SH-SY5Y (cell line): ENCODE measurements around the gene UNC45A.

Experiments
- GATA2 ChIP-seq: IDR thresholded peaks from 2 replicates; pipeline ENCODE4 v1.6.1; 2011; ENCODE audit warnings: mild to moderate bottlenecking, low read depth, low read length
- GATA3 ChIP-seq: IDR thresholded peaks from 2 replicates; pipeline ENCODE4 v1.6.1; 2011; ENCODE audit warnings: low read depth, mild to moderate bottlenecking, low read length, moderate library complexity

Gene UNC45A

GRCh38 chr15:90911302-90911623, 23.8 kb upstream of the UNC45A start:
- TF ChIP-seq GATA3: no peak
- TF ChIP-seq GATA2: no peak

- no peak for TF ChIP-seq GATA3
- TF ChIP-seq GATA2: no peak
Observed at GRCh38 chr15:90911906-90912769, 22.9 kb upstream of the UNC45A start.

GRCh38 chr15:90912770-90913075, 22.4 kb upstream of the UNC45A start:
- TF ChIP-seq GATA2: no peak
- TF ChIP-seq GATA3: no peak

GRCh38 chr15:90913398-90913944, 21.6 kb upstream of the UNC45A start:
- TF ChIP-seq GATA3 (no peak), GATA2 (no peak)

- TF ChIP-seq GATA2: no peak
- TF ChIP-seq GATA3: no peak
Observed at GRCh38 chr15:90914305-90915080, 20.6 kb upstream of the UNC45A start.

- no peak for TF ChIP-seq GATA2
Observed at GRCh38 chr15:90915216-90915807, 19.8 kb upstream of the UNC45A start.

GRCh38 chr15:90915808-90916440, 19.2 kb upstream of the UNC45A start:
- TF ChIP-seq GATA3: no peak
- no peak for TF ChIP-seq GATA2

- TF ChIP-seq GATA3: no peak
- no peak for TF ChIP-seq GATA2
Observed at GRCh38 chr15:90916461-90916860, 18.6 kb upstream of the UNC45A start.

GRCh38 chr15:90917569-90917968, 17.5 kb upstream of the UNC45A start:
- TF ChIP-seq GATA3: no peak
- TF ChIP-seq GATA2: no peak

- TF ChIP-seq GATA3 (no peak), GATA2 (no peak)
Observed at GRCh38 chr15:90918034-90918788, 16.9 kb upstream of the UNC45A start.

- TF ChIP-seq GATA3: no peak
Observed at GRCh38 chr15:90918835-90919234, 16.2 kb upstream of the UNC45A start.

- no peak for TF ChIP-seq GATA2
- no peak for TF ChIP-seq GATA3
Observed at GRCh38 chr15:90921887-90922286, 13.2 kb upstream of the UNC45A start.

GRCh38 chr15:90924375-90924774, 10.7 kb upstream of the UNC45A start:
- TF ChIP-seq GATA2 (no peak), GATA3 (no peak)

GRCh38 chr15:90929246-90930019, 5.7 kb upstream of the UNC45A start:
- TF ChIP-seq GATA2 (no peak), GATA3 (no peak)
